ENCODE data around the gene TM9SF3.

- TF ChIP-seq CTCF (IDR thresholded peaks at IDR 0.05) (no peak), EP300 (IDR thresholded peaks at IDR 0.05) (no peak), POLR2A (IDR thresholded peaks at IDR 0.05) (no peak)
Measured at GRCh38 chr10:96529634-96530279, 57.1 kb downstream of the TM9SF3 start.

Data from suprapubic skin (tissue), 3 donors.